ENCODE results near the gene HNRNPF. TPM values are rescaled to one million over a fixed set of nuclear protein-coding genes. Genes with fewer than 3 reads are reported as not detected.

HNRNPF gene
- total and polyA plus RNA-seq, 2 of the 8 experiments (the other 6 are each of a cell fraction or from before 2014, with no cell fraction given): 209 to 389 TPM

DNA sequence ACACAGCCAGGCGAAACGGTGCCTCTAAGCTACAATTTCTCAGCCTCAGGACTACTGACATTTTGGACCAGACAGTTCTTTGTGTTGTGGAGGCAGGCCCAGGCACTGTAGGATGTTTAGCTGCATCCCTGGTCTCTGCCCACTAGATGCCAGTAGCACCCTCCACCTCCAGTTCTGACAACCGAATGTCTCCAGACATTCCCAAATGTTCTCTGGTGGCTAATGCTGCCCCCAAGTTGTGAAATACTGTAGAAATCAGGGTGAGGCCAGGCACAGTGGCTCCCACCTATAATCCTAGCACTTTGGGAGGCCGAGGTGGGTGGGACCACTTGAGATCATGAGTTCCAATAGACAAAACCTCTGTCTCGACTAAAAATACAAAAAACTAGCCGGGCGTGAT lies 18.2 kb downstream of the HNRNPF start (continued):
- TF ChIP-seq CHD7 (IDR thresholded peaks at IDR 0.05; ENCODE audit: insufficient replicate concordance, low read length): no peak
- TF ChIP-seq, protein P1, sequence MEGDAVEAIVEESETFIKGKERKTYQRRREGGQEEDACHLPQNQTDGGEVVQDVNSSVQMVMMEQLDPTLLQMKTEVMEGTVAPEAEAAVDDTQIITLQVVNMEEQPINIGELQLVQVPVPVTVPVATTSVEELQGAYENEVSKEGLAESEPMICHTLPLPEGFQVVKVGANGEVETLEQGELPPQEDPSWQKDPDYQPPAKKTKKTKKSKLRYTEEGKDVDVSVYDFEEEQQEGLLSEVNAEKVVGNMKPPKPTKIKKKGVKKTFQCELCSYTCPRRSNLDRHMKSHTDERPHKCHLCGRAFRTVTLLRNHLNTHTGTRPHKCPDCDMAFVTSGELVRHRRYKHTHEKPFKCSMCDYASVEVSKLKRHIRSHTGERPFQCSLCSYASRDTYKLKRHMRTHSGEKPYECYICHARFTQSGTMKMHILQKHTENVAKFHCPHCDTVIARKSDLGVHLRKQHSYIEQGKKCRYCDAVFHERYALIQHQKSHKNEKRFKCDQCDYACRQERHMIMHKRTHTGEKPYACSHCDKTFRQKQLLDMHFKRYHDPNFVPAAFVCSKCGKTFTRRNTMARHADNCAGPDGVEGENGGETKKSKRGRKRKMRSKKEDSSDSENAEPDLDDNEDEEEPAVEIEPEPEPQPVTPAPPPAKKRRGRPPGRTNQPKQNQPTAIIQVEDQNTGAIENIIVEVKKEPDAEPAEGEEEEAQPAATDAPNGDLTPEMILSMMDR (IDR thresholded peaks at IDR 0.05; ENCODE audit: control extremely low read depth in 1 of 3, insufficient read depth in 1 of 3, low read depth in 1 of 3, low read length in 3 of 3): peak; percentile 62 to 77 (median 65)

All from H1 (cell line).